Measurements from ENCODE around the gene GSC2.

GSC2 gene

GRCh38 chr22:19119949-19120348 is 30.1 kb downstream of the GSC2 start:
- no peak for DNase-seq (ENCODE audit: low spot score)

GRCh38 chr22:19118329-19118880 is 31.7 kb downstream of the GSC2 start:
- no peak for DNase-seq (ENCODE audit: low spot score)

- DNase-seq (ENCODE audit: low spot score) = no peak
Measured at GRCh38 chr22:19117111-19117512, 33.0 kb downstream of the GSC2 start.

GRCh38 chr22:19115628-19116027 is 34.5 kb downstream of the GSC2 start:
- DNase-seq (ENCODE audit: low spot score) = no peak

- DNase-seq (ENCODE audit: low spot score) = no peak
Measured at GRCh38 chr22:19114984-19115552, 35.0 kb downstream of the GSC2 start.

- DNase-seq (ENCODE audit: low spot score) = no peak
Measured at GRCh38 chr22:19113429-19113828, 36.7 kb downstream of the GSC2 start.

GRCh38 chr22:19111584-19111983 is 38.5 kb downstream of the GSC2 start:
- no peak for DNase-seq (ENCODE audit: low spot score)

GRCh38 chr22:19111140-19111539 is 39.0 kb downstream of the GSC2 start:
- DNase-seq (ENCODE audit: low spot score) = no peak

- DNase-seq (ENCODE audit: low spot score) = no peak
Measured at GRCh38 chr22:19110646-19111045, 39.4 kb downstream of the GSC2 start.

GRCh38 chr22:19110064-19110458 is 40.0 kb downstream of the GSC2 start:
- no peak for DNase-seq (ENCODE audit: low spot score)

- DNase-seq (ENCODE audit: low spot score) = no peak
Measured at GRCh38 chr22:19109198-19110063, 40.7 kb downstream of the GSC2 start.

GRCh38 chr22:19108807-19109197 is 41.3 kb downstream of the GSC2 start:
- no peak for DNase-seq (ENCODE audit: low spot score)

GRCh38 chr22:19107730-19108074 is 42.4 kb downstream of the GSC2 start:
- DNase-seq (ENCODE audit: low spot score) = no peak

- DNase-seq (ENCODE audit: low spot score) = no peak
Measured at GRCh38 chr22:19106886-19107729, 43.0 kb downstream of the GSC2 start.

- DNase-seq (ENCODE audit: low spot score) = no peak
Measured at GRCh38 chr22:19105867-19106802, 44.0 kb downstream of the GSC2 start.

- DNase-seq (ENCODE audit: low spot score) = no peak
Measured at GRCh38 chr22:19105456-19105855, 44.6 kb downstream of the GSC2 start.

GRCh38 chr22:19103880-19104821 is 45.9 kb downstream of the GSC2 start:
- DNase-seq (ENCODE audit: low spot score) = no peak

- DNase-seq (ENCODE audit: low spot score) = no peak
Measured at GRCh38 chr22:19098157-19098556, 51.9 kb downstream of the GSC2 start.

GRCh38 chr22:19097518-19097917 is 52.6 kb downstream of the GSC2 start:
- no peak for DNase-seq (ENCODE audit: low spot score)
